EH (cell line): Measurements from ENCODE around the gene SLC24A4.
A peak's percentile ranks its signal among the peaks of the same experiment; 100 is the strongest.

Experiments
- DNase-seq: peaks from one replicate; pipeline ENCODE4 v3.0.0-alpha.2; 2015; ENCODE audit warnings: low read depth

The SLC24A4 gene

GRCh38 chr14:92458136-92459029, 135.4 kb downstream of the SLC24A4 start:
- no peak for DNase-seq

- no peak for DNase-seq
Measured at GRCh38 chr14:92459030-92459949, 136.3 kb downstream of the SLC24A4 start.

- no peak for DNase-seq
Measured at GRCh38 chr14:92459950-92460421, 137.0 kb downstream of the SLC24A4 start.

GRCh38 chr14:92460541-92460915, 137.6 kb downstream of the SLC24A4 start:
- DNase-seq, result no peak

GRCh38 chr14:92460916-92461579, 138.1 kb downstream of the SLC24A4 start:
- peak; percentile 90 for DNase-seq

GRCh38 chr14:92461891-92462290, 138.9 kb downstream of the SLC24A4 start:
- DNase-seq, result no peak

- no peak for DNase-seq
Measured at GRCh38 chr14:92462568-92462967, 139.6 kb downstream of the SLC24A4 start.

GRCh38 chr14:92463141-92463540, 140.2 kb downstream of the SLC24A4 start:
- DNase-seq, result no peak

- DNase-seq, result no peak
Measured at GRCh38 chr14:92464156-92464555, 141.2 kb downstream of the SLC24A4 start.

- DNase-seq, result no peak
Measured at GRCh38 chr14:92464716-92465115, 141.8 kb downstream of the SLC24A4 start.

- DNase-seq, result no peak
Measured at GRCh38 chr14:92465353-92466055, 142.5 kb downstream of the SLC24A4 start.

GRCh38 chr14:92466059-92466458, 143.1 kb downstream of the SLC24A4 start:
- no peak for DNase-seq

GRCh38 chr14:92469515-92469914, 146.6 kb downstream of the SLC24A4 start:
- no peak for DNase-seq

GRCh38 chr14:92470215-92470614, 147.2 kb downstream of the SLC24A4 start:
- DNase-seq, result peak; percentile 87

GRCh38 chr14:92470811-92471210, 147.8 kb downstream of the SLC24A4 start:
- DNase-seq, result no peak

GRCh38 chr14:92471919-92472318, 149.0 kb downstream of the SLC24A4 start:
- peak; percentile 83 for DNase-seq

- DNase-seq, result no peak
Measured at GRCh38 chr14:92472860-92473259, 149.9 kb downstream of the SLC24A4 start.

GRCh38 chr14:92473261-92473968, 150.4 kb downstream of the SLC24A4 start:
- peak; percentile 87 for DNase-seq

GRCh38 chr14:92473969-92474535, 151.1 kb downstream of the SLC24A4 start:
- DNase-seq, result no peak

- no peak for DNase-seq
Measured at GRCh38 chr14:92475037-92475436, 152.1 kb downstream of the SLC24A4 start.
